ENCODE results near the gene OPN1MW.
"Not testable (repeated sequence)": the region's sequence is repeated elsewhere in the genome, so short reads cannot be mapped to it uniquely, and the experiment has no call there.

DNA sequence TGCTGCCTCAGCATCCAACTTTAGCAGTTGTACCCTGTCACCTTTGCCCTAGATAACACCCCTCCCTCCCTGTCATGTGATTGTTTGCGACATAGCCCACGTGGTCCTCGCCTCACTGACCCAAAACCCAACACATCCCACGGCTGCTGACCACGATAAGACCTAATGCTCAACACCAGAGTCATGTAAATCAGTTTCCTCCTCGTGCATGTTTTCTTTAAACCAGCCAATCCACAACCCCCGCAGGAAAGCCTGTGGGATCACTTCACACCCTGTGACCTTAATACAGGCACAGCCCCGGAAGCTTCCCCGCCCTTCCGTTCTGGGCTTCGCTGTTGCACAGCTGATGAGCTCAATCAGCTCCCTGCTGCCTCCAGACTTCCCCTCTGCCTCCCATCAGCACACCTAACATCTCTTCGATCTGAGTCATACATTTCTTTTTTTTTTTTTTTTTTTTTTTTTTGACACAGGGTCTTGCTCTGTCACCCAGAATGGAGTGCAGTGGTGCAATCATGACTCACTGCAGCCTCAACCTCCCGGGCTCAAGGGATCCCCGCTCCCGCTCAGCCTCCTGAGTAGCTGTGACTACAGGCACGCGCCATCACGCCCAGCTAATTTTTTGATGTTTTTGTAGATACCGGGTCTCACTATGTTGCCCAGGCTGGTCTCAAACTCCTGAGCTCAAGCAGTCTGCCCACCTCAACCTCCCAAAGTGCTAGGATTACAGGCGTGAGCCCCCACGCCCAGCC is 27.4 kb downstream of the OPN1MW start:
- TF ChIP-seq, protein P1, sequence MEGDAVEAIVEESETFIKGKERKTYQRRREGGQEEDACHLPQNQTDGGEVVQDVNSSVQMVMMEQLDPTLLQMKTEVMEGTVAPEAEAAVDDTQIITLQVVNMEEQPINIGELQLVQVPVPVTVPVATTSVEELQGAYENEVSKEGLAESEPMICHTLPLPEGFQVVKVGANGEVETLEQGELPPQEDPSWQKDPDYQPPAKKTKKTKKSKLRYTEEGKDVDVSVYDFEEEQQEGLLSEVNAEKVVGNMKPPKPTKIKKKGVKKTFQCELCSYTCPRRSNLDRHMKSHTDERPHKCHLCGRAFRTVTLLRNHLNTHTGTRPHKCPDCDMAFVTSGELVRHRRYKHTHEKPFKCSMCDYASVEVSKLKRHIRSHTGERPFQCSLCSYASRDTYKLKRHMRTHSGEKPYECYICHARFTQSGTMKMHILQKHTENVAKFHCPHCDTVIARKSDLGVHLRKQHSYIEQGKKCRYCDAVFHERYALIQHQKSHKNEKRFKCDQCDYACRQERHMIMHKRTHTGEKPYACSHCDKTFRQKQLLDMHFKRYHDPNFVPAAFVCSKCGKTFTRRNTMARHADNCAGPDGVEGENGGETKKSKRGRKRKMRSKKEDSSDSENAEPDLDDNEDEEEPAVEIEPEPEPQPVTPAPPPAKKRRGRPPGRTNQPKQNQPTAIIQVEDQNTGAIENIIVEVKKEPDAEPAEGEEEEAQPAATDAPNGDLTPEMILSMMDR (conservative IDR thresholded peaks at IDR 0.05 in 1 of 2, IDR thresholded peaks at IDR 0.05 in 1 of 2; ENCODE audit: low read depth in 1 of 2, low read length in 2 of 2) = not testable (repeated sequence)
- TF ChIP-seq EZH2 (IDR thresholded peaks at IDR 0.05; ENCODE audit: low read length, missing control alignments) = not testable (repeated sequence)

Data from fibroblast of lung (primary cell).